Astrocyte of the spinal cord (primary cell): ENCODE results near the gene DOCK3.
"Not testable (repeated sequence)": the region's sequence is repeated elsewhere in the genome, so short reads cannot be mapped to it uniquely, and the experiment has no call there.

Source experiments
- DNase-seq: peaks from one replicate; pipeline ENCODE4 v3.0.0; 2011; ENCODE audit warnings: low read depth, low spot score
- H3K4me3 ChIP-seq: 2 replicates; pipeline ENCODE4 v1.5.1; 2011; ENCODE audit warnings: low read depth, mild to moderate bottlenecking, low read length, moderate library complexity
- CTCF ChIP-seq: IDR thresholded peaks from 2 replicates; pipeline ENCODE4 v1.5.1; 2012; ENCODE audit warnings: low read depth, mild to moderate bottlenecking, low read length, inconsistent platforms
- in situ Hi-C: cut with HindIII; loops from 2 replicates; pipeline ENCODE4 v1.10.0; 2017; ENCODE audit warnings: low sequenced_read_pairs

DOCK3 gene

GRCh38 chr3:50930371-50931208 lies 255.9 kb downstream of the DOCK3 start:
- DNase-seq: no peak
- no peak for TF ChIP-seq CTCF
- in situ Hi-C loops: no loop called here
- no peak overlapping the region for H3K4me3 ChIP-seq

- DNase-seq, in situ Hi-C loops, H3K4me3 ChIP-seq: not testable (repeated sequence)
These were observed 258.2 kb downstream of the DOCK3 start for GRCh38 chr3:50932918-50933317.

GRCh38 chr3:50936389-50936788 lies 261.7 kb downstream of the DOCK3 start:
- DNase-seq: no peak
- in situ Hi-C loops: no loop called here
- TF ChIP-seq CTCF: no peak
- H3K4me3 ChIP-seq: no peak overlapping the region

GRCh38 chr3:50947419-50947818 lies 272.7 kb downstream of the DOCK3 start:
- in situ Hi-C loops: no loop called here
- no peak for TF ChIP-seq CTCF
- no peak overlapping the region for H3K4me3 ChIP-seq
- no peak for DNase-seq

GRCh38 chr3:50950591-50950990 lies 275.9 kb downstream of the DOCK3 start:
- TF ChIP-seq CTCF: no peak
- no peak overlapping the region for H3K4me3 ChIP-seq
- in situ Hi-C loops: no loop called here
- DNase-seq: no peak

- no peak for DNase-seq
- TF ChIP-seq CTCF: no peak
- in situ Hi-C loops: no loop called here
- H3K4me3 ChIP-seq: no peak overlapping the region
These were observed 279.2 kb downstream of the DOCK3 start for GRCh38 chr3:50953825-50954414.

GRCh38 chr3:50961386-50961785 lies 286.7 kb downstream of the DOCK3 start:
- TF ChIP-seq CTCF: no peak
- in situ Hi-C loops: no loop called here
- DNase-seq: no peak
- H3K4me3 ChIP-seq: no peak overlapping the region
